ENCODE results near the gene ERICH2. TPM values are rescaled to one million over a fixed set of nuclear protein-coding genes. Genes with fewer than 3 reads are reported as not detected.

ERICH2 gene
- total RNA-seq, 3 donors from 2014 or later (not counting 1 experiment from before 2014, with no cell fraction given), result not detected

GRCh38 chr2:170840717-170841210 lies 70.6 kb downstream of the ERICH2 start:
- Mint-ChIP-seq H3K27me3 (ENCODE audit: low read depth in 2 of 2) (peaks cover 11 to 26% of the 10 kb centered on the region in 2 donors), H3K36me3 (no peaks in the 10 kb centered on the region), H3K9me3 (no peaks in the 10 kb centered on the region), H3K4me3 (no peak overlapping the region), H3K27ac (no peak overlapping the region), H3K4me1 (peaks cover 20 to 23% of the 10 kb centered on the region in 2 donors)
- intact Hi-C loops (cut with micrococcal nuclease), result no loop called here
- Histone ChIP-seq H3K4me1 (ENCODE audit: control insufficient read depth, insufficient read depth, low read length) (peaks cover 3% of the 10 kb centered on the region), H3K36me3 (ENCODE audit: control insufficient read depth, insufficient read depth, low read length) (no peaks in the 10 kb centered on the region), H3K4me3 (ENCODE audit: low read length) (no peak overlapping the region), H3K9me3 (ENCODE audit: control insufficient read depth, insufficient read depth, low read length) (no peaks in the 10 kb centered on the region), H3K27me3 (ENCODE audit: control insufficient read depth, insufficient read depth, low read length) (no peaks in the 10 kb centered on the region), H3K27ac (ENCODE audit: low read length) (no peak overlapping the region)
- ATAC-seq (no peak), DNase-seq (no peak)
- WGBS (ENCODE audit: insufficient coverage), result 50% methylated on average over 4 of the region's 4 CpGs
- TF ChIP-seq CTCF (IDR thresholded peaks at IDR 0.05), result no peak

- Mint-ChIP-seq H3K27me3 (ENCODE audit: low read depth in 2 of 2) (peaks cover 11 to 24% of the 10 kb centered on the region in 2 donors), H3K9me3 (no peaks in the 10 kb centered on the region), H3K4me1 (peaks cover 20 to 23% of the 10 kb centered on the region in 2 donors), H3K36me3 (no peaks in the 10 kb centered on the region), H3K4me3 (no peak overlapping the region), H3K27ac (peak overlapping the region in 1 of 2 donors; percentile 10)
- Histone ChIP-seq H3K27ac (ENCODE audit: low read length) (no peak overlapping the region), H3K4me3 (ENCODE audit: low read length) (no peak overlapping the region), H3K36me3 (ENCODE audit: control insufficient read depth, insufficient read depth, low read length) (no peaks in the 10 kb centered on the region), H3K9me3 (ENCODE audit: control insufficient read depth, insufficient read depth, low read length) (no peaks in the 10 kb centered on the region), H3K4me1 (ENCODE audit: control insufficient read depth, insufficient read depth, low read length) (peaks cover 3% of the 10 kb centered on the region), H3K27me3 (ENCODE audit: control insufficient read depth, insufficient read depth, low read length) (no peaks in the 10 kb centered on the region)
- no peak for DNase-seq
- intact Hi-C loops (cut with micrococcal nuclease), result no loop called here
- TF ChIP-seq CTCF (IDR thresholded peaks at IDR 0.05), result no peak
- WGBS (ENCODE audit: insufficient coverage), result 86% methylated on average over 2 of the region's 2 CpGs
- ATAC-seq, result no peak
Observed at GRCh38 chr2:170842785-170843184, 72.6 kb downstream of the ERICH2 start.

- H3K36me3 ChIP-seq (ENCODE audit: control insufficient read depth, insufficient read depth, low read length), result no peaks in the 10 kb centered on the region
- peaks cover 20 to 23% of the 10 kb centered on the region in 2 donors for H3K4me1 Mint-ChIP-seq
- no peaks in the 10 kb centered on the region for H3K9me3 Mint-ChIP-seq
- peaks cover 3% of the 10 kb centered on the region for H3K4me1 ChIP-seq (ENCODE audit: control insufficient read depth, insufficient read depth, low read length)
- no CpG with 5 or more reads among the region's 2 CpGs for WGBS (ENCODE audit: insufficient coverage)
- peak overlapping the region; percentile 71 for H3K27ac Mint-ChIP-seq
- H3K27me3 ChIP-seq (ENCODE audit: control insufficient read depth, insufficient read depth, low read length), result no peaks in the 10 kb centered on the region
- no peak for TF ChIP-seq CTCF (IDR thresholded peaks at IDR 0.05)
- peak in 1 of 2 donors; percentile 20 for DNase-seq
- H3K4me3 ChIP-seq (ENCODE audit: low read length), result no peak overlapping the region
- peak overlapping the region; percentile 64 for H3K4me3 Mint-ChIP-seq
- H3K36me3 Mint-ChIP-seq, result no peaks in the 10 kb centered on the region
- peak; percentile 62 to 90 (median 64) for ATAC-seq
- no peaks in the 10 kb centered on the region for H3K9me3 ChIP-seq (ENCODE audit: control insufficient read depth, insufficient read depth, low read length)
- intact Hi-C loops (cut with micrococcal nuclease), result no loop called here
- peaks cover 9 to 15% of the 10 kb centered on the region in 2 donors for H3K27me3 Mint-ChIP-seq (ENCODE audit: low read depth in 2 of 2)
- H3K27ac ChIP-seq (ENCODE audit: low read length), result no peak overlapping the region
Observed at GRCh38 chr2:170843656-170844055, 73.5 kb downstream of the ERICH2 start.

- Mint-ChIP-seq H3K9me3 (no peaks in the 10 kb centered on the region), H3K36me3 (no peaks in the 10 kb centered on the region), H3K27me3 (ENCODE audit: low read depth in 2 of 2) (peaks cover 0 to 2% of the 10 kb centered on the region in 2 donors), H3K27ac (no peak overlapping the region), H3K4me3 (no peak overlapping the region), H3K4me1 (peaks cover 20 to 23% of the 10 kb centered on the region in 2 donors)
- H3K4me3 ChIP-seq (ENCODE audit: low read length), result no peak overlapping the region
- DNase-seq, result no peak
- ATAC-seq, result no peak
- H3K4me1 ChIP-seq (ENCODE audit: control insufficient read depth, insufficient read depth, low read length), result peaks cover 3% of the 10 kb centered on the region
- no peaks in the 10 kb centered on the region for H3K9me3 ChIP-seq (ENCODE audit: control insufficient read depth, insufficient read depth, low read length)
- 89% methylated on average over 10 of the region's 10 CpGs for WGBS (ENCODE audit: insufficient coverage)
- H3K36me3 ChIP-seq (ENCODE audit: control insufficient read depth, insufficient read depth, low read length), result no peaks in the 10 kb centered on the region
- TF ChIP-seq CTCF (IDR thresholded peaks at IDR 0.05), result no peak
- no peak overlapping the region for H3K27ac ChIP-seq (ENCODE audit: low read length)
- H3K27me3 ChIP-seq (ENCODE audit: control insufficient read depth, insufficient read depth, low read length), result no peaks in the 10 kb centered on the region
- intact Hi-C loops (cut with micrococcal nuclease), result no loop called here
Observed at GRCh38 chr2:170845343-170845742, 75.2 kb downstream of the ERICH2 start.
